Fibroblast of gingiva (primary cell): ENCODE results near the gene CDK5.
"Not testable (repeated sequence)": the region's sequence is repeated elsewhere in the genome, so short reads cannot be mapped to it uniquely, and the experiment has no call there.

Experiments used
- DNase-seq: peaks from one replicate; pipeline ENCODE4 v3.0.0-alpha.2; 2011; ENCODE audit warnings: low read depth

The CDK5 gene

GRCh38 chr7:151056666-151057505, 811 bp downstream of the CDK5 start:
- DNase-seq: no peak

GRCh38 chr7:151056283-151056665, 1.4 kb downstream of the CDK5 start:
- DNase-seq: no peak

GRCh38 chr7:151053751-151054150, 3.9 kb downstream of the CDK5 start:
- DNase-seq: no peak

GRCh38 chr7:151053096-151053495, 4.6 kb downstream of the CDK5 start:
- DNase-seq: no peak

- DNase-seq: peak; percentile 67
Measured at GRCh38 chr7:151051108-151051507, 6.6 kb downstream of the CDK5 start.

- DNase-seq: no peak
Measured at GRCh38 chr7:151048911-151049463, 8.7 kb downstream of the CDK5 start.

- DNase-seq: no peak
Measured at GRCh38 chr7:151047976-151048815, 9.5 kb downstream of the CDK5 start, which contains the start of gene ASIC3. TSS of gene ASIC3 (plus strand) at chr7:151048531. CDS start at chr7:151048886, 355 bp downstream.

GRCh38 chr7:151046603-151047573, 10.8 kb downstream of the CDK5 start:
- DNase-seq: peak; percentile 47

- no peak for DNase-seq
Measured at GRCh38 chr7:151045967-151046366, 11.7 kb downstream of the CDK5 start.

- DNase-seq: no peak
Measured at GRCh38 chr7:151045262-151045661, 12.4 kb downstream of the CDK5 start.

- DNase-seq: no peak
Measured at GRCh38 chr7:151043959-151044358, 13.7 kb downstream of the CDK5 start.

- not testable (repeated sequence) for DNase-seq
Measured at GRCh38 chr7:151043449-151043848, 14.2 kb downstream of the CDK5 start.

- DNase-seq: no peak
Measured at GRCh38 chr7:151040616-151041375, 16.9 kb downstream of the CDK5 start.

GRCh38 chr7:151039850-151040548, 17.7 kb downstream of the CDK5 start:
- DNase-seq: no peak

GRCh38 chr7:151038951-151039849, 18.5 kb downstream of the CDK5 start:
- DNase-seq: peak; percentile 86

GRCh38 chr7:151035902-151036301, 21.8 kb downstream of the CDK5 start:
- no peak for DNase-seq

- DNase-seq: no peak
Measured at GRCh38 chr7:151035026-151035717, 22.5 kb downstream of the CDK5 start.

GRCh38 chr7:151034312-151035025, 23.2 kb downstream of the CDK5 start:
- DNase-seq: no peak
